Adrenal gland (tissue), 12 donors: ENCODE measurements around the gene LRRC9. TPM values are rescaled to one million over a fixed set of nuclear protein-coding genes. Genes with fewer than 3 reads are reported as not detected.
A peak's percentile ranks its signal among the peaks of the same experiment; 100 is the strongest.

ENCODE experiments used
- DNase-seq, 7 donors: peaks; one replicate each; pipeline ENCODE4 v3.0.0-alpha.2; 2019 to 2020
- H3K27ac ChIP-seq, 5 donors: fragments of 200-600 bp; sonication (generic) in 4 of 5; 1 replicate in 3 of 5; 2 replicates in 2 of 5; pipeline versions ENCODE4 v1.5.1 to v1.8.0; 2016 to 2020; ENCODE audit warnings: mild to moderate bottlenecking in 1 of 5
- H3K27me3 ChIP-seq: fragments of 200-600 bp; 2 replicates; pipeline ENCODE4 v1.8.0; 2021
- H3K36me3 ChIP-seq, 2 donors: fragments of 200-600 bp; replicated peaks in 1 of 2; 1 replicate in 1 of 2; 2 replicates in 1 of 2; pipeline versions ENCODE4 v1.5.1 to v1.8.0; 2018 to 2022
- H3K4me1 ChIP-seq, 2 donors: fragments of 200-600 bp; replicated peaks in 1 of 2; 1 replicate in 1 of 2; 2 replicates in 1 of 2; pipeline versions ENCODE4 v1.5.1 to v1.8.0; 2018 to 2021
- H3K4me3 ChIP-seq, 4 donors: fragments of 200-600 bp; sonication (generic) in 3 of 4; one replicate each; pipeline ENCODE4 v1.5.1; 2016 to 2018
- H3K9me3 ChIP-seq, 3 donors: fragments of 200-600 bp; sonication (generic) in 1 of 3; replicated peaks in 1 of 3; 1 replicate in 2 of 3; 2 replicates in 1 of 3; pipeline versions ENCODE4 v1.5.1 to v1.8.0; 2016 to 2021
- POLR2A ChIP-seq, 2 donors: fragments of 450-650 bp; IDR thresholded peaks; one replicate each; pipeline ENCODE4 v1.6.1; 2017; ENCODE audit warnings: antibody characterized with exemption in 2 of 2, mild to moderate bottlenecking in 2 of 2, moderate library complexity in 1 of 2
- WGBS, 4 donors: extraction: QIAGEN DNeasy Blood & Tissue Kit in 2 of 4; methylation state at CpG; one replicate each; pipeline versions ENCODE4 v1.1.5 to v1.1.7; 2013 to 2017; 5-methylcytosine and 5-hydroxymethylcytosine counted together
- intact Hi-C, 2 donors: fragments of 100-400 bp; cut with DNase I; formaldehyde crosslinking; loops; one replicate each; pipeline versions ENCODE4 v1.14.1 to v1.15.0; 2022 to 2023
- polyA plus RNA-seq, 3 donors: library from polyadenylated mRNA; stranded (reverse); fragments of 200-250 nt in 2 of 3; fragments of 350-450 nt in 1 of 3; fragmentation: Illumina TruSeq in 1 of 3; extraction: RNeasy Lipid Tissue Mini Kit (QIAGEN cat#74804) in 1 of 3; gene quantifications; one replicate each; pipeline ENCODE4 v1.2.3, GENCODE V29; 2013 to 2014
- total RNA-seq, 9 donors: library from RNA; depleted of rRNA in 4 of 9; stranded (reverse); fragments of >200 nt in 4 of 9; fragments of 120-200 nt in 1 of 9; fragmentation: NEBNext Ultra II Directional in 1 of 9; extraction: Animal tissue kit (Norgen Biotek cat#: 25700) in 1 of 9; gene quantifications; one replicate each; pipeline versions ENCODE4 v1.1.0 to v1.2.4, GENCODE V29; 2013 to 2023
- TF ChIP-seq, protein P1 (sequence below), 6 experiments: fragments of 450-650 bp in 4 of 6; fragments of 200-600 bp in 2 of 6; sonication (generic) in 1 of 6; IDR thresholded peaks; 1 replicate in 5 of 6; 2 replicates in 1 of 6; pipeline versions ENCODE4 v1.5.1 to v1.8.0; 2016 to 2021; ENCODE audit warnings: antibody characterized with exemption in 6 of 6, mild to moderate bottlenecking in 2 of 6, moderate library complexity in 1 of 6
- donor health status: healthy with polysubstance abuse.
- donor health status: Bipolar disorder and iron deficiency.
- donor health status: DM: yes; HTN: yes; CAD: no.
- donor health status: DM: no; HTN: no; CAD: no.
- donor health status: DM: no; HTN: no; CAD: no.
- donor health status: DM: yes; HTN: yes; CAD: no.

Gene LRRC9
- total and polyA plus RNA-seq, 12 donors = 0.14 to 1.2 (median 0.65) TPM; not detected in 8

DNA sequence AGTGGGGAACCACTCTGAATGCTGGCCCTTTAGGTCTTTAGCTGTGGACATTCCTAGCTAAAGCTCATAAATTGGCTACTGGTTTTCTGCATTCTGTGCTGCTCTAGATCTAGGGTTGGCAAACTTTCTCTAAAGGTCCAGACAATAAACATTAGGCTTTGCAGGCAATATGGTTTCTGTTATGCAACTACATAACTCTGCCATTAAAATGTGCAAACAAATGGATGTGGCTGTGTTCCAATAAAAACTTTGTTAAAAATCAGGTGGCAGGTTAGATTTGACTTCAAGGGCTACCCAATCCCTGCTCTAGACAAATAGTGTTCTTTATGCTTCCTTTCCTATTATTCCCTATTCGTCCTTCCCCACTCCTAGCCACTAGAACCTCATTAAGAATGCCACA lies 6.8 kb upstream of the LRRC9 start:
- WGBS, 4 donors = 83 to 97% (median 92%) methylated on average over 1 of the region's 1 CpG
- Histone ChIP-seq H3K4me1 (no peaks in the 10 kb centered on the region), H3K4me3 (no peak overlapping the region), H3K9me3 (no peaks in the 10 kb centered on the region), H3K36me3 (no peaks in the 10 kb centered on the region), H3K27ac (no peak overlapping the region), H3K27me3 (no peaks in the 10 kb centered on the region)
- TF ChIP-seq POLR2A (IDR thresholded peaks at IDR 0.05) = no peak
- TF ChIP-seq, protein P1, sequence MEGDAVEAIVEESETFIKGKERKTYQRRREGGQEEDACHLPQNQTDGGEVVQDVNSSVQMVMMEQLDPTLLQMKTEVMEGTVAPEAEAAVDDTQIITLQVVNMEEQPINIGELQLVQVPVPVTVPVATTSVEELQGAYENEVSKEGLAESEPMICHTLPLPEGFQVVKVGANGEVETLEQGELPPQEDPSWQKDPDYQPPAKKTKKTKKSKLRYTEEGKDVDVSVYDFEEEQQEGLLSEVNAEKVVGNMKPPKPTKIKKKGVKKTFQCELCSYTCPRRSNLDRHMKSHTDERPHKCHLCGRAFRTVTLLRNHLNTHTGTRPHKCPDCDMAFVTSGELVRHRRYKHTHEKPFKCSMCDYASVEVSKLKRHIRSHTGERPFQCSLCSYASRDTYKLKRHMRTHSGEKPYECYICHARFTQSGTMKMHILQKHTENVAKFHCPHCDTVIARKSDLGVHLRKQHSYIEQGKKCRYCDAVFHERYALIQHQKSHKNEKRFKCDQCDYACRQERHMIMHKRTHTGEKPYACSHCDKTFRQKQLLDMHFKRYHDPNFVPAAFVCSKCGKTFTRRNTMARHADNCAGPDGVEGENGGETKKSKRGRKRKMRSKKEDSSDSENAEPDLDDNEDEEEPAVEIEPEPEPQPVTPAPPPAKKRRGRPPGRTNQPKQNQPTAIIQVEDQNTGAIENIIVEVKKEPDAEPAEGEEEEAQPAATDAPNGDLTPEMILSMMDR (IDR thresholded peaks at IDR 0.05) = no peak
- DNase-seq = no peak
- intact Hi-C loops = no loop called here

DNA sequence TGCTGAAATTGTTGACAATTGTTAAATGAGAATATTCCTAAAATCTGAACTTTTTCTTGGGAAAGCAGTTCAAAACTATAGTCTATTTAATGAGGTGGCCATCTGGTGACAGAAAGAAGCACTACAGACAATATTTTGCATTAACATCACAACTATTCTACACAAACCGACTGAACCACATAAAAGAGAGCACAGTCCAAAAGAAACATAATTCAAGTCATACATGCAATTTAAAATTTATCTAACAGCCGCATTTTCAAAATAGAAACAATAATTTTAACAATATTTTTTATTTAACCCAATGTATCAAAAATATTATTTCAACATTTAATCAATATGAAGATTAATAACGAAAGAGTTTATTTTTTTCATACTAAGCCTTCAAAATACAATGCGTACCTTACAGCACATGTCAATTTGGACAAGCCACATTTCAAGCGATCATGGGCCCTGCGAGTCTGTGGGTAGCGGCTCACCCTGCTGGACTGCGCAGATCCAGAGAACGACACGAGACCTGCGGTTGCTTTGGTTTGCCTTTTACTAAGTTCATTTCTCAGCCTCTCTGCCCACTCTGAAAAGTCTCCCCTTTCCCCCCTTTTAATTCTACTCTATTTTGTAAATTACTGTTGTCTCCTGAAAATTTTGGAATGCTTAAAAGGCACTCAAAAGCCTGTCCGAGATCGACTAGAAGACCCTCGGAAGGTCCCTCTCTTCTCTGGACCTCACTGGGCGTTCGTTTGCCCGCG lies 947 bp upstream of the LRRC9 start:
- Histone ChIP-seq H3K27me3 (peaks cover 3% of the 10 kb centered on the region), H3K4me1 (peaks cover 7 to 14% of the 10 kb centered on the region in 2 donors), H3K9me3 (no peaks in the 10 kb centered on the region), H3K4me3 (peak overlapping the region in 2 of 4 donors; percentile 24 to 52), H3K27ac (peak overlapping the region in 1 of 5 donors; percentile 44), H3K36me3 (no peaks in the 10 kb centered on the region)
- 0 to 3% (median 1%) methylated on average over 18 of the region's 18 CpGs for WGBS, 4 donors
- intact Hi-C loops = no loop called here
- TF ChIP-seq, protein P1 (IDR thresholded peaks at IDR 0.05) = peak; percentile 28 to 58 (median 52)
- no peak for TF ChIP-seq POLR2A (IDR thresholded peaks at IDR 0.05)
- peak in 6 of 7 donors; percentile 12 to 60 (median 22) for DNase-seq

DNA sequence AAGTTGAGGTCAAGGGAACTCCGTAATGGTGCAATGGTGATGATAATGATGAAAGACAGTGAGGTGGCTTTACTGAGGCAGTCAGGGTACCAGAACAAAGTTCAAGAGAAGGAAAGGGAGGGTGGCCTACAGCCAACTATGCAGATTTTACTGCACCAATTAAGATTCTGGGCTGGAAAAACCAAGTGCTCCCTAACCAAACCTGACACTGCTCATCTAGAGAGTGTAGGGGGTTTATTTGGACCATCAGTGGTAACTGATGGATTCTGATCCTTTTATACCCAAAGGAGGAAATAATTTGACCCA lies 387 bp downstream of the LRRC9 start:
- no peak for DNase-seq
- 21 to 60% (median 54%) methylated on average over 1 of the region's 1 CpG for WGBS, 4 donors

GRCh38 chr14:59925797-59926196 lies 5.9 kb downstream of the LRRC9 start:
- WGBS, 4 donors = 79 to 86% (median 85%) methylated on average over 2 of the region's 2 CpGs

More for the DNA sequence above, 387 bp downstream of the LRRC9 start:
- peaks cover 7 to 14% of the 10 kb centered on the region in 2 donors for H3K4me1 ChIP-seq
- TF ChIP-seq, protein P1 (IDR thresholded peaks at IDR 0.05) = no peak
- no peak for TF ChIP-seq POLR2A (IDR thresholded peaks at IDR 0.05)
- H3K27me3 ChIP-seq = peaks cover 3% of the 10 kb centered on the region
- no peak overlapping the region for H3K4me3 ChIP-seq
- H3K9me3 ChIP-seq = no peaks in the 10 kb centered on the region
- no peak overlapping the region for H3K27ac ChIP-seq
- H3K36me3 ChIP-seq = no peaks in the 10 kb centered on the region
- intact Hi-C loops = no loop called here

More at GRCh38 chr14:59925797-59926196, 5.9 kb downstream of the LRRC9 start:
- no peaks in the 10 kb centered on the region for H3K9me3 ChIP-seq
- no peaks in the 10 kb centered on the region for H3K27me3 ChIP-seq
- no peaks in the 10 kb centered on the region for H3K4me1 ChIP-seq
- no peaks in the 10 kb centered on the region for H3K36me3 ChIP-seq
- no peak for TF ChIP-seq POLR2A (IDR thresholded peaks at IDR 0.05)
- TF ChIP-seq, protein P1 (IDR thresholded peaks at IDR 0.05) = no peak
- no peak overlapping the region for H3K4me3 ChIP-seq
- H3K27ac ChIP-seq = no peak overlapping the region
- intact Hi-C loops = no loop called here
- no peak for DNase-seq
